Common myeloid progenitor, CD34-positive (primary cell): ENCODE measurements around the gene BHMT.

Source experiments
- CTCF ChIA-PET: fragments of 350-600 bp; sonication (Branson Sonifier 250); formaldehyde crosslinking; loops from one replicate; lab custom pipeline; 2021; ENCODE audit warnings: antibody characterized with exemption; lab: Charles Lee
- POLR2A ChIA-PET: fragments of 350-600 bp; sonication (Branson Sonifier 250); formaldehyde crosslinking; loops from one replicate; lab custom pipeline; 2021; ENCODE audit warnings: antibody characterized with exemption; lab: Charles Lee
- DNase-seq, 3 donors: peaks; one replicate each; pipeline versions ENCODE4 v3.0.0 to v3.0.0-alpha.2; 2013
- H3K27ac ChIP-seq, 2 experiments: 1 replicate in 1 of 2; 2 replicates in 1 of 2; pipeline ENCODE4 v1.7.0; 2013; ENCODE audit warnings: inconsistent platforms in 2 of 2, low read length in 2 of 2, mild to moderate bottlenecking in 2 of 2, low read depth in 1 of 2, moderate library complexity in 1 of 2; ENCODE audit not compliant: severe bottlenecking in 2 of 2, insufficient read depth in 1 of 2, poor library complexity in 1 of 2
- H3K27me3 ChIP-seq, 5 experiments: replicated peaks in 2 of 5; 1 replicate in 3 of 5; 2 replicates in 2 of 5; pipeline versions ENCODE4 v1.6.1 to v1.7.0; 2013; ENCODE audit warnings: low read length in 4 of 5, mild to moderate bottlenecking in 2 of 5, moderate library complexity in 2 of 5, inconsistent platforms in 1 of 5; ENCODE audit not compliant: insufficient read depth in 5 of 5, control insufficient read depth in 4 of 5
- H3K36me3 ChIP-seq, 4 experiments: 1 replicate in 2 of 4; 2 replicates in 2 of 4; pipeline versions ENCODE4 v1.6.1 to v1.7.0; 2013; ENCODE audit warnings: low read length in 3 of 4, control low read depth in 1 of 4, mild to moderate bottlenecking in 1 of 4; ENCODE audit not compliant: control insufficient read depth in 4 of 4, insufficient read depth in 4 of 4
- H3K4me1 ChIP-seq, 4 experiments: 1 replicate in 3 of 4; 2 replicates in 1 of 4; pipeline versions ENCODE4 v1.6.1 to v1.7.1; 2013; ENCODE audit warnings: low read length in 3 of 4, mild to moderate bottlenecking in 3 of 4, control low read depth in 1 of 4, inconsistent platforms in 1 of 4, moderate library complexity in 1 of 4; ENCODE audit not compliant: control insufficient read depth in 4 of 4, insufficient read depth in 4 of 4; ENCODE audit errors: control extremely low read depth in 1 of 4
- H3K4me3 ChIP-seq, 7 experiments: 1 replicate in 4 of 7; 2 replicates in 3 of 7; pipeline versions ENCODE4 v1.5.1 to v1.7.0; 2013; ENCODE audit warnings: mild to moderate bottlenecking in 7 of 7, low read length in 6 of 7, moderate library complexity in 6 of 7, inconsistent platforms in 2 of 7, low read depth in 2 of 7, control low read depth in 1 of 7; ENCODE audit not compliant: insufficient read depth in 4 of 7, control insufficient read depth in 1 of 7; ENCODE audit errors: extremely low read depth in 1 of 7
- H3K9me3 ChIP-seq, 5 experiments: 1 replicate in 4 of 5; 2 replicates in 1 of 5; pipeline versions ENCODE4 v1.6.1 to v1.7.1; 2013; ENCODE audit warnings: low read length in 4 of 5, mild to moderate bottlenecking in 2 of 5, inconsistent platforms in 1 of 5, low read depth in 1 of 5, moderate library complexity in 1 of 5; ENCODE audit not compliant: control insufficient read depth in 4 of 5, insufficient read depth in 2 of 5; ENCODE audit errors: control extremely low read depth in 1 of 5
- WGBS: methylation state at CpG from one replicate; pipeline ENCODE4 v1.1.5; 2013; ENCODE audit not compliant: insufficient coverage; 5-methylcytosine and 5-hydroxymethylcytosine counted together

Gene BHMT

DNA sequence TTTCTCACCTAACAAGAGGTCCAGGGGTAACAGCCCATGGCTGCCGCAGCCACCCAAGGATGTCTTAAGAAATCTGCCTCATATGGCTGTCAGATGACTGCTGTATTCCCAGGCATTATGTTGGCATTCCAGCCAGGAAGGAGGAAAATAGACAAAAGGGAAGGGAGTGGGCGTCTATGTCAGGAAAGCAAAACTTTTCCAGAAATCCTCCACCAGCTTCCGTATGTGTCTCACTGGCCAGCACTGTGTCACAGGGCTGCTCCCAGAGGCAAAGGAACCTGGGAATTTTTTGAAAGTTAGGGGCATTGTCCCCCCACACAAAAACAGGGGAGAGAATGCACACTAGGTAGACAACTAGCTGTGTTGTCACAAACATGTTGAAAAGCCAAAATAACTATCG, 34.8 kb upstream of the BHMT start:
- Histone ChIP-seq H3K36me3 (no peaks in the 10 kb centered on the region), H3K27ac (no peak overlapping the region), H3K4me3 (no peak overlapping the region), H3K27me3 (no peaks in the 10 kb centered on the region), H3K9me3 (peaks cover 0 to 6% (median 2%) of the 10 kb centered on the region in 5 experiments), H3K4me1 (no peaks in the 10 kb centered on the region)
- 100% methylated on average over 1 of the region's 4 CpGs for WGBS
- CTCF ChIA-PET, result no interaction called here
- DNase-seq, result no peak
- POLR2A ChIA-PET, result no interaction called here

GRCh38 chr5:79077680-79078365, 33.8 kb upstream of the BHMT start:
- Histone ChIP-seq H3K4me3 (no peak overlapping the region), H3K4me1 (no peaks in the 10 kb centered on the region), H3K36me3 (no peaks in the 10 kb centered on the region), H3K27me3 (no peaks in the 10 kb centered on the region), H3K9me3 (peaks cover 0 to 6% (median 2%) of the 10 kb centered on the region in 5 experiments), H3K27ac (no peak overlapping the region)
- WGBS, result no CpG with 5 or more reads among the region's 3 CpGs
- DNase-seq, result no peak
- ChIA-PET POLR2A (no interaction called here), CTCF (interaction anchor here (1.0 kb wide), 1 partner anchor 53 kb away, joined by 3 read pairs; no protein-coding TSS in a partner anchor)

GRCh38 chr5:79080804-79081203, 30.8 kb upstream of the BHMT start:
- Histone ChIP-seq H3K4me1 (no peaks in the 10 kb centered on the region), H3K27ac (no peak overlapping the region), H3K27me3 (no peaks in the 10 kb centered on the region), H3K9me3 (no peaks in the 10 kb centered on the region), H3K36me3 (no peaks in the 10 kb centered on the region), H3K4me3 (no peak overlapping the region)
- ChIA-PET CTCF (no interaction called here), POLR2A (no interaction called here)
- no peak for DNase-seq
- WGBS, result 100% methylated on average over 1 of the region's 2 CpGs

DNA sequence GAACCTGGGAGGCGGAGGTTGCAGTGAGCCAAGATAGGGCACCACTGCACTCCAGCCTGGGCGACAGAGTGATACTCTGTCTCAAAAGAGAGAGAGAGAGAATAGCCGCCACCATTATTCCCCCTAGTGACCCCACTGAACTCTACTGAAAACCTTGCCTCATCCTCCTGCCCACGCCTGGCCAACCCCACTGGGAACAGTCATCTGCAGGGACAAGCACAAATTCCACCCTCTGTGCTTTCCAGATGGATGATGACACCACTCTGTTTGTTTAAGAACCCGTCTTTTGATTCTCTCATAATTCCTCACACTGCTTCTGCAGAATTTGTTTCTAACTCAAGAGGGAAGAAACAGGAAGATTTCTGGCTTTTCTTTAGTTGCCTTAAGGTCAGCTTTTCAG, 29.8 kb upstream of the BHMT start:
- ChIA-PET POLR2A (no interaction called here), CTCF (interaction anchor here (1.5 kb wide), 1 partner anchor 57 kb away, joined by 4 read pairs; no protein-coding TSS in a partner anchor)
- 97% methylated on average over 3 of the region's 5 CpGs for WGBS
- DNase-seq, result no peak
- Histone ChIP-seq H3K36me3 (no peaks in the 10 kb centered on the region), H3K27me3 (no peaks in the 10 kb centered on the region), H3K9me3 (no peaks in the 10 kb centered on the region), H3K4me3 (no peak overlapping the region), H3K27ac (no peak overlapping the region), H3K4me1 (no peaks in the 10 kb centered on the region)

DNA sequence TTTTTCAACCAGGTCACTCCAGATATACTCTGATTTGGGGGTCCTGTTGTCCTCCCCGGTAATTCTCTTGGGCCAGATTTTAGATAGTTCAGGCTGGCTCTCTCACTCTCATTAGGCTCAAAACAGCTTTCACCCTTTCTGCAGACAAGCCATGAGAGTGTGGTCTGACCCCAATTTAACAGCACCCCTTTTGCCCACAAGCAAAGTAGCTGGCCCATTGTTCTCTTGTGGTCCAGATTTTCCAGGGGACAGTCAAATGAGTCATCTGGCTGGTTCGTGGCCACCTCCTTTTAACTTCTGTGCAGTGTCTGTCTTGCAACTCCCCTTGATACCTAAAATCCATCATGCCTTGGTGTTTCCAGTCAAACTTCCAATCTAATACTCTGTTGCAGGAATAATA, 25.5 kb upstream of the BHMT start:
- H3K36me3 ChIP-seq, result no peaks in the 10 kb centered on the region
- 90% methylated on average over 2 of the region's 2 CpGs for WGBS
- H3K9me3 ChIP-seq, result no peaks in the 10 kb centered on the region
- no peaks in the 10 kb centered on the region for H3K27me3 ChIP-seq
- ChIA-PET CTCF (no interaction called here), POLR2A (no interaction called here)
- H3K27ac ChIP-seq, result no peak overlapping the region
- DNase-seq, result no peak
- H3K4me1 ChIP-seq, result no peaks in the 10 kb centered on the region
- H3K4me3 ChIP-seq, result no peak overlapping the region

DNA sequence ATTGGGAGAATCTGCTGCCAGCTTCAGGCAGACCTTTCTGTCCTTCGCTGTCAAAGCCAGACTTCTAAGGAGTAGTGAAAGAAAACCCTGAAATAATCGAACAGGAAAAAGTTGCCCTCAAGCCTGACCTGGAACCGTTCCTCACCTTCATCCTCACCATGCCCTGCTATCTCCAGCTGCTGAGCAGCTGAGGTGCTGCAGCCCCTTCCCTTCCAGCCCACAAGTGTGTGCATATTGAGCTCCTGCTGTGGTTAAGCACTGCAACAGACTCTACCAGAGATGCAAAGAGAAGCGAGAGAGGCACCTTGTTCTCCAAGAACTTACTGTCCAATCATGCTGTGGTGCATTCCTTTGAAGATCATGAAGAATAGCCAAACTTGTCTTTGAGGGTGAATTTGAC, 23.1 kb upstream of the BHMT start:
- CTCF ChIA-PET, result interaction anchor here (0.6 kb wide), 1 partner anchor 181 kb away, joined by 3 read pairs; no protein-coding TSS in a partner anchor
- WGBS, result 93% methylated on average over 4 of the region's 4 CpGs
- no peaks in the 10 kb centered on the region for H3K4me1 ChIP-seq
- H3K9me3 ChIP-seq, result no peaks in the 10 kb centered on the region
- no peak overlapping the region for H3K4me3 ChIP-seq
- no peak overlapping the region for H3K27ac ChIP-seq
- H3K27me3 ChIP-seq, result no peaks in the 10 kb centered on the region
- no peaks in the 10 kb centered on the region for H3K36me3 ChIP-seq
- POLR2A ChIA-PET, result no interaction called here
- DNase-seq, result no peak

DNA sequence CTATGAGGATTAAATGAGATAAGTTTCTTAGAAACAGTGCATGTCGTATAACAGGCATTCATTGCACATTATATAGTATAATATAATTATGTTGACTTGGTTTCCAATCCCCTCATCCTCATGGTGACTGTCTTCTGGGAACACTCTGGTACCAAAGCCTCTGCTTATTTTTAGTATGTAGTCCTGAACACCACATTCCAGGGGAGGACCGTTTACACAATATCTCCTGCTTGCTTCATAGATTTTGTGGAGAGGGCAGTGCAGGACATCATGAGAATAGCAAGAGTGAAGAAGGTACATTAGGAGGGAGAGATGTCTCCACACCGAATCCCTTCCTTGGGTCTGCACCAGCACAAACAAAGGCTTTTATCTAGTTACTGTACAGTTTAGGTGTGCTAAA, 20.5 kb upstream of the BHMT start:
- POLR2A ChIA-PET, result no interaction called here
- H3K9me3 ChIP-seq, result no peaks in the 10 kb centered on the region
- no peak overlapping the region for H3K27ac ChIP-seq
- H3K4me3 ChIP-seq, result no peak overlapping the region
- no peaks in the 10 kb centered on the region for H3K27me3 ChIP-seq
- no peak for DNase-seq
- H3K36me3 ChIP-seq, result no peaks in the 10 kb centered on the region
- no peaks in the 10 kb centered on the region for H3K4me1 ChIP-seq
- CTCF ChIA-PET, result no interaction called here
- 60% methylated on average over 1 of the region's 3 CpGs for WGBS
